ENCODE results near the gene AFM.

DNA sequence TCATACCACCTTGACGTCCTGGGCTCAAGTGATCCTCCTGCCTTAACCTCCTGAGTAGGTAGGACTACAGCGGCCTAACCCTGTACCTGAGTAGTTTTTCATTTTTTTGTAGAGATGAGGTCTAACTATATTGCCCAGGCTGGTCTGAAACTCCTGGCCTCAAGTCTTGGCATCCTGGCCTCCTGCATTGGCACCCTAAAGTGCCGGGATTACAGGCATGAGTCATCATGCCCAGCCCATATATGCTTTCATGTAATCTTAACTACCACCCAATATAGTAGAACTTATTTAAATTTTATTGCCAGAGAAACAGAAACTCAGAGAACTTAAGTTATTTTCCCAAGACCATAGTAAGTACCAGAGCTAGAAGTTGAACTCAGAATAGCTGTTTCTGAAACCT is 27.1 kb downstream of the AFM start:
- TF ChIP-seq POLR2A (IDR thresholded peaks at IDR 0.05; ENCODE audit: control extremely low read depth in 1 of 2, low read depth in 2 of 2, low read length in 2 of 2), result no peak
- TF ChIP-seq, protein P1, sequence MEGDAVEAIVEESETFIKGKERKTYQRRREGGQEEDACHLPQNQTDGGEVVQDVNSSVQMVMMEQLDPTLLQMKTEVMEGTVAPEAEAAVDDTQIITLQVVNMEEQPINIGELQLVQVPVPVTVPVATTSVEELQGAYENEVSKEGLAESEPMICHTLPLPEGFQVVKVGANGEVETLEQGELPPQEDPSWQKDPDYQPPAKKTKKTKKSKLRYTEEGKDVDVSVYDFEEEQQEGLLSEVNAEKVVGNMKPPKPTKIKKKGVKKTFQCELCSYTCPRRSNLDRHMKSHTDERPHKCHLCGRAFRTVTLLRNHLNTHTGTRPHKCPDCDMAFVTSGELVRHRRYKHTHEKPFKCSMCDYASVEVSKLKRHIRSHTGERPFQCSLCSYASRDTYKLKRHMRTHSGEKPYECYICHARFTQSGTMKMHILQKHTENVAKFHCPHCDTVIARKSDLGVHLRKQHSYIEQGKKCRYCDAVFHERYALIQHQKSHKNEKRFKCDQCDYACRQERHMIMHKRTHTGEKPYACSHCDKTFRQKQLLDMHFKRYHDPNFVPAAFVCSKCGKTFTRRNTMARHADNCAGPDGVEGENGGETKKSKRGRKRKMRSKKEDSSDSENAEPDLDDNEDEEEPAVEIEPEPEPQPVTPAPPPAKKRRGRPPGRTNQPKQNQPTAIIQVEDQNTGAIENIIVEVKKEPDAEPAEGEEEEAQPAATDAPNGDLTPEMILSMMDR (IDR thresholded peaks at IDR 0.05; ENCODE audit: control extremely low read depth in 1 of 3, insufficient read depth in 1 of 3, low read depth in 1 of 3, low read length in 3 of 3), result no peak
- TF ChIP-seq YY1 (IDR thresholded peaks at IDR 0.05; ENCODE audit: low read depth, low read length), result no peak
- no peak for TF ChIP-seq GTF2F1 (IDR thresholded peaks at IDR 0.05; ENCODE audit: borderline replicate concordance, low read depth, low read length)
- TF ChIP-seq POLR2AphosphoS5 (IDR thresholded peaks at IDR 0.05; ENCODE audit: low read depth, low read length), result no peak
